Measurements from ENCODE around the gene PRDM13.

The PRDM13 gene

GRCh38 chr6:99605074-99605734 lies 1.4 kb upstream of the PRDM13 start:
- no peaks in the 10 kb centered on the region for H3K36me3 ChIP-seq (ENCODE audit: insufficient read depth, low read length)
- no peaks in the 10 kb centered on the region for H3K4me1 ChIP-seq (ENCODE audit: insufficient read depth, low read length, poor library complexity, severe bottlenecking)

GRCh38 chr6:99605911-99606655 lies 550 bp upstream of the PRDM13 start:
- no peaks in the 10 kb centered on the region for H3F3A ChIP-seq (ENCODE audit: low read depth)
- H3K9me2 ChIP-seq (replicated peaks; ENCODE audit: low read depth, low read length), result no peaks in the 10 kb centered on the region
- H3K4me3 ChIP-seq (ENCODE audit: low read length, poor library complexity, severe bottlenecking), result no peak overlapping the region
- no peaks in the 10 kb centered on the region for H3K9me3 ChIP-seq (ENCODE audit: insufficient read depth, low read depth, low read length)
- no peaks in the 10 kb centered on the region for H3K27me3 ChIP-seq (ENCODE audit: insufficient read depth, low read length, poor library complexity, severe bottlenecking)
- H3K4me2 ChIP-seq (ENCODE audit: low read depth, low read length, poor library complexity, severe bottlenecking), result no peak overlapping the region
- no peaks in the 10 kb centered on the region for H3K36me3 ChIP-seq (ENCODE audit: insufficient read depth, low read length)
- H2AFZ ChIP-seq (ENCODE audit: low read length), result no peak overlapping the region
- no peaks in the 10 kb centered on the region for H3K4me1 ChIP-seq (ENCODE audit: insufficient read depth, low read length, poor library complexity, severe bottlenecking)
- no peak overlapping the region for H3K9ac ChIP-seq (ENCODE audit: low read depth, low read length, poor library complexity, severe bottlenecking)
- no peaks in the 10 kb centered on the region for H4K20me1 ChIP-seq (ENCODE audit: insufficient read depth, low read length, poor library complexity, severe bottlenecking)
- no peaks in the 10 kb centered on the region for H3K79me2 ChIP-seq (ENCODE audit: insufficient read depth, low read length)
- no peak for TF ChIP-seq EZH2phosphoT487 (IDR thresholded peaks at IDR 0.05; ENCODE audit: borderline replicate concordance)
- TF ChIP-seq, protein P1, sequence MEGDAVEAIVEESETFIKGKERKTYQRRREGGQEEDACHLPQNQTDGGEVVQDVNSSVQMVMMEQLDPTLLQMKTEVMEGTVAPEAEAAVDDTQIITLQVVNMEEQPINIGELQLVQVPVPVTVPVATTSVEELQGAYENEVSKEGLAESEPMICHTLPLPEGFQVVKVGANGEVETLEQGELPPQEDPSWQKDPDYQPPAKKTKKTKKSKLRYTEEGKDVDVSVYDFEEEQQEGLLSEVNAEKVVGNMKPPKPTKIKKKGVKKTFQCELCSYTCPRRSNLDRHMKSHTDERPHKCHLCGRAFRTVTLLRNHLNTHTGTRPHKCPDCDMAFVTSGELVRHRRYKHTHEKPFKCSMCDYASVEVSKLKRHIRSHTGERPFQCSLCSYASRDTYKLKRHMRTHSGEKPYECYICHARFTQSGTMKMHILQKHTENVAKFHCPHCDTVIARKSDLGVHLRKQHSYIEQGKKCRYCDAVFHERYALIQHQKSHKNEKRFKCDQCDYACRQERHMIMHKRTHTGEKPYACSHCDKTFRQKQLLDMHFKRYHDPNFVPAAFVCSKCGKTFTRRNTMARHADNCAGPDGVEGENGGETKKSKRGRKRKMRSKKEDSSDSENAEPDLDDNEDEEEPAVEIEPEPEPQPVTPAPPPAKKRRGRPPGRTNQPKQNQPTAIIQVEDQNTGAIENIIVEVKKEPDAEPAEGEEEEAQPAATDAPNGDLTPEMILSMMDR (conservative IDR thresholded peaks at IDR 0.05; ENCODE audit: low read length), result no peak

More at GRCh38 chr6:99605074-99605734, 1.4 kb upstream of the PRDM13 start:
- Histone ChIP-seq H3F3A (ENCODE audit: low read depth) (no peaks in the 10 kb centered on the region), H4K20me1 (ENCODE audit: insufficient read depth, low read length, poor library complexity, severe bottlenecking) (no peaks in the 10 kb centered on the region), H3K79me2 (ENCODE audit: insufficient read depth, low read length) (no peaks in the 10 kb centered on the region), H3K27me3 (ENCODE audit: insufficient read depth, low read length, poor library complexity, severe bottlenecking) (no peaks in the 10 kb centered on the region), H3K4me2 (ENCODE audit: low read depth, low read length, poor library complexity, severe bottlenecking) (no peak overlapping the region), H3K9me3 (ENCODE audit: insufficient read depth, low read depth, low read length) (no peaks in the 10 kb centered on the region), H3K9me2 (replicated peaks; ENCODE audit: low read depth, low read length) (no peaks in the 10 kb centered on the region), H3K9ac (ENCODE audit: low read depth, low read length, poor library complexity, severe bottlenecking) (no peak overlapping the region), H3K4me3 (ENCODE audit: low read length, poor library complexity, severe bottlenecking) (no peak overlapping the region), H2AFZ (ENCODE audit: low read length) (no peak overlapping the region)
- TF ChIP-seq, protein P1 (conservative IDR thresholded peaks at IDR 0.05; ENCODE audit: low read length), result no peak
- TF ChIP-seq EZH2phosphoT487 (IDR thresholded peaks at IDR 0.05; ENCODE audit: borderline replicate concordance), result no peak

DNA sequence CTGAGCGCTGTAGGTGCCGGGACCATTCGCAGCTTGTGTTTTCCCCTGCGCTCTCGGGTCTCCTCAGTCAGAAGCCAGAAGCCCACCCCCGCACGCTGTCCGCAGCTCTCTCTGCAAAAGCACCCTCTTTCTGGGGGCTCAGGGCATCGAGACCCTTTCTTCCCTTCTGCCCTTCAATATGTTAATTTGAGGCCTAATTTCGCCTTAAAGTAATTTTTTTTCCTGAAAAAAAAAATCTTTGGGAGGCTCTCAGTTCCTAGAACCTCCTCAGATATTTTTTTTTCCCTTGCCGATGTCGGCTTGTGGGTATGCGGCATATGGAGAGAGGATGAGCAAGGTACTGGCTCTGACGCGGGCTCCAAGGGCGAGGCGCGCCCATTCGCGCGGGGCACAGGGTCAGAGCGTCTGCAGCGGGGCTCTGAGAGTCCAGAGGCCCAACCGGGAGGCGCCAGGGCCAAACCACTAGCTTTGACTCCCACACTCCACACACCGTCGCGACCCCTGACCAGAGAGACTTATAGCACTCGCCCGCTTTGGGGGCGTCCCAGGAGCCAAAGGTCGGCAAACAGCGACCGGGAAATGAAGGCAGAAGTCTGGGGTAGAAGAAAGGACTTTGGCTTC lies 893 bp downstream of the PRDM13 start:
- no peak overlapping the region for H3K9ac ChIP-seq (ENCODE audit: low read depth, low read length, poor library complexity, severe bottlenecking)
- no peaks in the 10 kb centered on the region for H3K4me1 ChIP-seq (ENCODE audit: insufficient read depth, low read length, poor library complexity, severe bottlenecking)
- no peaks in the 10 kb centered on the region for H3F3A ChIP-seq (ENCODE audit: low read depth)
- TF ChIP-seq, protein P1 (conservative IDR thresholded peaks at IDR 0.05; ENCODE audit: low read length), result no peak
- no peak for TF ChIP-seq EZH2phosphoT487 (IDR thresholded peaks at IDR 0.05; ENCODE audit: borderline replicate concordance)
- H3K4me2 ChIP-seq (ENCODE audit: low read depth, low read length, poor library complexity, severe bottlenecking), result no peak overlapping the region
- no peaks in the 10 kb centered on the region for H4K20me1 ChIP-seq (ENCODE audit: insufficient read depth, low read length, poor library complexity, severe bottlenecking)
- H3K27me3 ChIP-seq (ENCODE audit: insufficient read depth, low read length, poor library complexity, severe bottlenecking), result no peaks in the 10 kb centered on the region
- H3K4me3 ChIP-seq (ENCODE audit: low read length, poor library complexity, severe bottlenecking), result no peak overlapping the region
- H3K36me3 ChIP-seq (ENCODE audit: insufficient read depth, low read length), result no peaks in the 10 kb centered on the region
- H2AFZ ChIP-seq (ENCODE audit: low read length), result no peak overlapping the region
- H3K9me3 ChIP-seq (ENCODE audit: insufficient read depth, low read depth, low read length), result no peaks in the 10 kb centered on the region
- H3K79me2 ChIP-seq (ENCODE audit: insufficient read depth, low read length), result no peaks in the 10 kb centered on the region
- no peaks in the 10 kb centered on the region for H3K9me2 ChIP-seq (replicated peaks; ENCODE audit: low read depth, low read length)
